HCT116 (cell line): ENCODE results near the gene METTL25.

Source experiments
- EZH2 ChIP-seq: fragments of 200-600 bp; sonication (generic); IDR thresholded peaks from 2 replicates; pipeline ENCODE4 v1.6.1; 2017; ENCODE audit warnings: antibody characterized with exemption, mixed run types
- EZH2phosphoT487 ChIP-seq: fragments of 200-600 bp; IDR thresholded peaks from 2 replicates; pipeline ENCODE4 v1.6.1; 2018; ENCODE audit warnings: antibody characterized with exemption, borderline replicate concordance
- JUND ChIP-seq: IDR thresholded peaks from 2 replicates; pipeline ENCODE4 v1.6.1; 2012
- POLR2A ChIP-seq: IDR thresholded peaks from 2 replicates; pipeline ENCODE4 v1.7.0; 2011; ENCODE audit warnings: borderline replicate concordance; ENCODE audit not compliant: insufficient read depth, insufficient read length; ENCODE audit errors: extremely low read depth
- RAD21 ChIP-seq: IDR thresholded peaks from 2 replicates; pipeline ENCODE4 v1.6.1; 2012; ENCODE audit warnings: low read depth, mild to moderate bottlenecking
- SP1 ChIP-seq: IDR thresholded peaks from 2 replicates; pipeline ENCODE4 v1.6.1; 2012; ENCODE audit warnings: low read depth
- SRF ChIP-seq: IDR thresholded peaks from 2 replicates; pipeline ENCODE4 v1.6.1; 2012; ENCODE audit warnings: low read depth
- YY1 ChIP-seq: IDR thresholded peaks from 2 replicates; pipeline ENCODE4 v1.6.1; 2011; ENCODE audit warnings: low read length, low read depth, moderate library complexity, mild to moderate bottlenecking; ENCODE audit not compliant: insufficient replicate concordance; ENCODE audit errors: extremely low read depth
- ZNF274 ChIP-seq: fragments of 200-500 bp; sonication (Bioruptor generic); IDR thresholded peaks from 2 replicates; pipeline ENCODE4 v1.6.1; 2014; ENCODE audit warnings: mild to moderate bottlenecking, low read depth, low read length, inconsistent platforms
- TF ChIP-seq, protein P1 (sequence below), 3 experiments: fragments of 200-600 bp in 1 of 3; sonication (generic) in 1 of 3; IDR thresholded peaks in 2 of 3; conservative IDR thresholded peaks in 1 of 3; 2 replicates each; pipeline ENCODE4 v1.5.1; 2012 to 2017; ENCODE audit warnings: low read depth in 2 of 3, low read length in 2 of 3, antibody characterized with exemption in 1 of 3, borderline replicate concordance in 1 of 3, control low read depth in 1 of 3, mild to moderate bottlenecking in 1 of 3, mixed read lengths in 1 of 3, mixed run types in 1 of 3, moderate library complexity in 1 of 3; ENCODE audit not compliant: insufficient read depth in 1 of 3
- TF ChIP-seq, protein P2 (sequence below): IDR thresholded peaks from 2 replicates; pipeline ENCODE4 v1.6.1; 2012
- TF ChIP-seq, protein P3 (sequence below): IDR thresholded peaks from 2 replicates; pipeline ENCODE4 v1.6.1; 2012; ENCODE audit warnings: low read depth

DNA sequence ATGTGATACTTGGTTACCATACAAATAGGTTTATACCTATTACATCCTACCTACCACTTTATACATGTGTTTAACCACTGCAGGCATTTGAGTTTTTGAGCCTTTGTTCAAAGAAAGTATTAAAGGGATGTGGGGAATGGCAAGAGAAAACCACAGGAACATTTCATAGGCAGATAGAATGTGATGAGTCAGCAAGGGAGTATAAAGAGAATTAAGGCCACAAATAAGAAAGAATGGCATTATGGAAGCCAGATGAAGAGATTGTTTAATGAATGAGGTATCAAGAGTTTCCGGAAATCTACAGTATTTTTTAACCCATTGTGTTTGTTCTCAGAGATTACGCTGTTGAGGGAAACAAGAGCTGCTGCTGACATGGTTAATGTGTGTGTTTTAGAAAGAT lies 66.9 kb downstream of the METTL25 start:
- TF ChIP-seq, protein P1, sequence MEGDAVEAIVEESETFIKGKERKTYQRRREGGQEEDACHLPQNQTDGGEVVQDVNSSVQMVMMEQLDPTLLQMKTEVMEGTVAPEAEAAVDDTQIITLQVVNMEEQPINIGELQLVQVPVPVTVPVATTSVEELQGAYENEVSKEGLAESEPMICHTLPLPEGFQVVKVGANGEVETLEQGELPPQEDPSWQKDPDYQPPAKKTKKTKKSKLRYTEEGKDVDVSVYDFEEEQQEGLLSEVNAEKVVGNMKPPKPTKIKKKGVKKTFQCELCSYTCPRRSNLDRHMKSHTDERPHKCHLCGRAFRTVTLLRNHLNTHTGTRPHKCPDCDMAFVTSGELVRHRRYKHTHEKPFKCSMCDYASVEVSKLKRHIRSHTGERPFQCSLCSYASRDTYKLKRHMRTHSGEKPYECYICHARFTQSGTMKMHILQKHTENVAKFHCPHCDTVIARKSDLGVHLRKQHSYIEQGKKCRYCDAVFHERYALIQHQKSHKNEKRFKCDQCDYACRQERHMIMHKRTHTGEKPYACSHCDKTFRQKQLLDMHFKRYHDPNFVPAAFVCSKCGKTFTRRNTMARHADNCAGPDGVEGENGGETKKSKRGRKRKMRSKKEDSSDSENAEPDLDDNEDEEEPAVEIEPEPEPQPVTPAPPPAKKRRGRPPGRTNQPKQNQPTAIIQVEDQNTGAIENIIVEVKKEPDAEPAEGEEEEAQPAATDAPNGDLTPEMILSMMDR (IDR thresholded peaks at IDR 0.05 in 2 of 3, conservative IDR thresholded peaks at IDR 0.05 in 1 of 3; ENCODE audit: borderline replicate concordance in 1 of 3, insufficient read depth in 1 of 3, low read depth in 2 of 3, low read length in 2 of 3) = no peak
- TF ChIP-seq SRF (no peak), EZH2phosphoT487 (no peak), SP1 (no peak), JUND (no peak), RAD21 (no peak), POLR2A (no peak), ZNF274 (no peak), YY1 (no peak), EZH2 (no peak)
- TF ChIP-seq, protein P2, sequence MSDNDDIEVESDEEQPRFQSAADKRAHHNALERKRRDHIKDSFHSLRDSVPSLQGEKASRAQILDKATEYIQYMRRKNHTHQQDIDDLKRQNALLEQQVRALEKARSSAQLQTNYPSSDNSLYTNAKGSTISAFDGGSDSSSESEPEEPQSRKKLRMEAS = no peak
- TF ChIP-seq, protein P3, sequence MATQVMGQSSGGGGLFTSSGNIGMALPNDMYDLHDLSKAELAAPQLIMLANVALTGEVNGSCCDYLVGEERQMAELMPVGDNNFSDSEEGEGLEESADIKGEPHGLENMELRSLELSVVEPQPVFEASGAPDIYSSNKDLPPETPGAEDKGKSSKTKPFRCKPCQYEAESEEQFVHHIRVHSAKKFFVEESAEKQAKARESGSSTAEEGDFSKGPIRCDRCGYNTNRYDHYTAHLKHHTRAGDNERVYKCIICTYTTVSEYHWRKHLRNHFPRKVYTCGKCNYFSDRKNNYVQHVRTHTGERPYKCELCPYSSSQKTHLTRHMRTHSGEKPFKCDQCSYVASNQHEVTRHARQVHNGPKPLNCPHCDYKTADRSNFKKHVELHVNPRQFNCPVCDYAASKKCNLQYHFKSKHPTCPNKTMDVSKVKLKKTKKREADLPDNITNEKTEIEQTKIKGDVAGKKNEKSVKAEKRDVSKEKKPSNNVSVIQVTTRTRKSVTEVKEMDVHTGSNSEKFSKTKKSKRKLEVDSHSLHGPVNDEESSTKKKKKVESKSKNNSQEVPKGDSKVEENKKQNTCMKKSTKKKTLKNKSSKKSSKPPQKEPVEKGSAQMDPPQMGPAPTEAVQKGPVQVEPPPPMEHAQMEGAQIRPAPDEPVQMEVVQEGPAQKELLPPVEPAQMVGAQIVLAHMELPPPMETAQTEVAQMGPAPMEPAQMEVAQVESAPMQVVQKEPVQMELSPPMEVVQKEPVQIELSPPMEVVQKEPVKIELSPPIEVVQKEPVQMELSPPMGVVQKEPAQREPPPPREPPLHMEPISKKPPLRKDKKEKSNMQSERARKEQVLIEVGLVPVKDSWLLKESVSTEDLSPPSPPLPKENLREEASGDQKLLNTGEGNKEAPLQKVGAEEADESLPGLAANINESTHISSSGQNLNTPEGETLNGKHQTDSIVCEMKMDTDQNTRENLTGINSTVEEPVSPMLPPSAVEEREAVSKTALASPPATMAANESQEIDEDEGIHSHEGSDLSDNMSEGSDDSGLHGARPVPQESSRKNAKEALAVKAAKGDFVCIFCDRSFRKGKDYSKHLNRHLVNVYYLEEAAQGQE = no peak
